DND-41 (cell line): ENCODE data around the gene PSORS1C1.

Experiments
- CTCF ChIP-seq: IDR thresholded peaks from 2 replicates; pipeline ENCODE4 v1.5.1; 2012; ENCODE audit warnings: borderline replicate concordance, low read length, moderate library complexity, mild to moderate bottlenecking; ENCODE audit not compliant: poor library complexity, severe bottlenecking; ENCODE audit errors: extremely low read depth
- EZH2 ChIP-seq: IDR thresholded peaks from 3 replicates; pipeline ENCODE4 v1.6.1; 2012; ENCODE audit warnings: borderline replicate concordance, low read depth, mild to moderate bottlenecking, moderate library complexity, low read length, inconsistent platforms; ENCODE audit not compliant: severe bottlenecking

GRCh38 chr6:31096656-31097055 lies 17.9 kb upstream of the PSORS1C1 start:
- TF ChIP-seq CTCF (no peak), EZH2 (no peak)
